Smooth muscle cell (in vitro differentiated cells): ENCODE data around the gene KIF3C. TPM values are rescaled to one million over a fixed set of nuclear protein-coding genes. Genes with fewer than 3 reads are reported as not detected.

ENCODE experiments used
- DNase-seq: peaks from one replicate; lab custom pipeline; 2025; ENCODE audit not compliant: unreplicated experiment; lab: John Stamatoyannopoulos, UW
- H2AFZ ChIP-seq: fragments of 200-600 bp; sonication (generic); 2 replicates; pipeline ENCODE4 v1.6.0; 2016; ENCODE audit warnings: antibody characterized with exemption, low read depth, mild to moderate bottlenecking
- H3F3A ChIP-seq: fragments of 200-600 bp; sonication (generic); 2 replicates; pipeline ENCODE4 v1.6.0; 2017; ENCODE audit warnings: antibody characterized with exemption, low read depth
- H3K27ac ChIP-seq: fragments of 200-600 bp; sonication (generic); 2 replicates; pipeline ENCODE4 v1.5.1; 2016; ENCODE audit warnings: low read depth, mild to moderate bottlenecking
- H3K27me3 ChIP-seq: fragments of 200-600 bp; sonication (generic); 2 replicates; pipeline ENCODE4 v1.6.1; 2016; ENCODE audit warnings: low read depth, mild to moderate bottlenecking
- H3K36me3 ChIP-seq: fragments of 200-600 bp; sonication (generic); 2 replicates; pipeline ENCODE4 v1.5.1; 2016; ENCODE audit warnings: low read depth
- H3K4me1 ChIP-seq: fragments of 200-600 bp; sonication (generic); 2 replicates; pipeline ENCODE4 v1.5.1; 2016; ENCODE audit warnings: low read depth
- H3K4me2 ChIP-seq: fragments of 200-600 bp; sonication (generic); 2 replicates; pipeline ENCODE4 v1.6.0; 2016; ENCODE audit warnings: mild to moderate bottlenecking
- H3K4me3 ChIP-seq: fragments of 200-600 bp; sonication (generic); 2 replicates; pipeline ENCODE4 v1.5.1; 2016; ENCODE audit warnings: mild to moderate bottlenecking
- H3K79me2 ChIP-seq: fragments of 200-600 bp; sonication (generic); 2 replicates; pipeline ENCODE4 v1.6.0; 2016; ENCODE audit warnings: low read depth, mild to moderate bottlenecking
- H3K9ac ChIP-seq: fragments of 200-600 bp; sonication (generic); 2 replicates; pipeline ENCODE4 v1.6.0; 2016; ENCODE audit warnings: low read depth
- H3K9me3 ChIP-seq: fragments of 200-600 bp; sonication (generic); replicated peaks from 2 replicates; pipeline ENCODE4 v1.5.1; 2016; ENCODE audit warnings: low read depth
- H4K20me1 ChIP-seq: fragments of 200-600 bp; sonication (generic); 2 replicates; pipeline ENCODE4 v1.6.0; 2016; ENCODE audit warnings: low read depth
- CTCF ChIP-seq: fragments of 200-600 bp; sonication (generic); IDR thresholded peaks from 2 replicates; pipeline ENCODE4 v1.5.1; 2017; ENCODE audit warnings: borderline replicate concordance, mild to moderate bottlenecking, antibody characterized with exemption; ENCODE audit not compliant: insufficient read depth, poor library complexity, severe bottlenecking
- WGBS: methylation state at CpG from one replicate; pipeline ENCODE4 v1.1.7; 2016; ENCODE audit warnings: low lambda C conversion rate; 5-methylcytosine and 5-hydroxymethylcytosine counted together
- polyA plus RNA-seq: library from polyadenylated mRNA; unstranded; fragments of >200 nt; fragmentation: Nextera tagmentation; extraction: Ambion mirVana; gene quantifications from 2 replicates; pipeline ENCODE4 v1.2.1, GENCODE V29; 2016
- total RNA-seq: library from RNA; depleted of rRNA; stranded (reverse); fragments of >200 nt; gene quantifications from 2 replicates; pipeline ENCODE4 v1.2.3, GENCODE V29; 2014

KIF3C gene
- total and polyA plus RNA-seq, 2 experiments from 2014 or later, result 14.7 to 18.9 TPM

GRCh38 chr2:25929789-25930473 is 52.4 kb downstream of the KIF3C start:
- no peak overlapping the region for H3K4me2 ChIP-seq
- no peak overlapping the region for H3K4me3 ChIP-seq
- no peak overlapping the region for H2AFZ ChIP-seq
- DNase-seq, result no peak
- no peak overlapping the region for H3K27ac ChIP-seq
- H3K79me2 ChIP-seq, result no peaks in the 10 kb centered on the region
- no peak overlapping the region for H3K9ac ChIP-seq
- TF ChIP-seq CTCF, result no peak
- no peaks in the 10 kb centered on the region for H3F3A ChIP-seq
- H3K4me1 ChIP-seq, result no peaks in the 10 kb centered on the region
- H3K36me3 ChIP-seq, result no peaks in the 10 kb centered on the region
- no peaks in the 10 kb centered on the region for H4K20me1 ChIP-seq
- 96% methylated on average over 14 of the region's 14 CpGs for WGBS
- no peaks in the 10 kb centered on the region for H3K27me3 ChIP-seq
- no peaks in the 10 kb centered on the region for H3K9me3 ChIP-seq

- H3K27ac ChIP-seq, result no peak overlapping the region
These were observed 53.6 kb downstream of the KIF3C start for GRCh38 chr2:25928668-25929067.

GRCh38 chr2:25926984-25927756 is 55.1 kb downstream of the KIF3C start:
- Histone ChIP-seq H3K4me1 (no peaks in the 10 kb centered on the region), H3K79me2 (no peaks in the 10 kb centered on the region), H3K27me3 (no peaks in the 10 kb centered on the region), H3K9ac (no peak overlapping the region), H3F3A (no peaks in the 10 kb centered on the region), H3K36me3 (no peaks in the 10 kb centered on the region), H2AFZ (no peak overlapping the region), H3K4me2 (no peak overlapping the region), H3K9me3 (no peaks in the 10 kb centered on the region), H3K4me3 (no peak overlapping the region), H4K20me1 (no peaks in the 10 kb centered on the region), H3K27ac (no peak overlapping the region)
- 90% methylated on average over 18 of the region's 18 CpGs for WGBS
- no peak for DNase-seq
- no peak for TF ChIP-seq CTCF

More at GRCh38 chr2:25928668-25929067, 53.6 kb downstream of the KIF3C start:
- Histone ChIP-seq H3K9ac (no peak overlapping the region), H3K36me3 (no peaks in the 10 kb centered on the region), H3K9me3 (no peaks in the 10 kb centered on the region), H3K4me1 (no peaks in the 10 kb centered on the region), H4K20me1 (no peaks in the 10 kb centered on the region), H3F3A (no peaks in the 10 kb centered on the region), H3K79me2 (no peaks in the 10 kb centered on the region), H3K4me2 (no peak overlapping the region), H2AFZ (no peak overlapping the region), H3K27me3 (no peaks in the 10 kb centered on the region), H3K4me3 (no peak overlapping the region)
- WGBS, result 98% methylated on average over 18 of the region's 18 CpGs
- no peak for TF ChIP-seq CTCF
- DNase-seq, result no peak
